DMS153 (cell line): Measurements from ENCODE around the gene SLC25A43.
A peak's percentile ranks its signal among the peaks of the same experiment; 100 is the strongest.
"Not testable (repeated sequence)": the region's sequence is repeated elsewhere in the genome, so short reads cannot be mapped to it uniquely, and the experiment has no call there.

Experiments used
- DNase-seq: peaks from one replicate; lab custom pipeline; 2025; lab: John Stamatoyannopoulos, UW

SLC25A43 gene

GRCh38 chrX:119410027-119410819 lies 11.1 kb downstream of the SLC25A43 start:
- no peak for DNase-seq

GRCh38 chrX:119410854-119411253 lies 11.7 kb downstream of the SLC25A43 start:
- no peak for DNase-seq

GRCh38 chrX:119411959-119412358 lies 12.8 kb downstream of the SLC25A43 start:
- no peak for DNase-seq

- DNase-seq = no peak
Observed at GRCh38 chrX:119417376-119417775, 18.2 kb downstream of the SLC25A43 start.

- peak; percentile 6 for DNase-seq
Observed at GRCh38 chrX:119417842-119418241, 18.7 kb downstream of the SLC25A43 start.

- DNase-seq = no peak
Observed at GRCh38 chrX:119419146-119419545, 20.0 kb downstream of the SLC25A43 start.

- DNase-seq = no peak
Observed at GRCh38 chrX:119419898-119420297, 20.8 kb downstream of the SLC25A43 start.

GRCh38 chrX:119421016-119421705 lies 22.0 kb downstream of the SLC25A43 start:
- no peak for DNase-seq

- no peak for DNase-seq
Observed at GRCh38 chrX:119423631-119424030, 24.5 kb downstream of the SLC25A43 start.

- peak; percentile 23 for DNase-seq
Observed at GRCh38 chrX:119424999-119425398, 25.9 kb downstream of the SLC25A43 start.

GRCh38 chrX:119427024-119427794 lies 28.1 kb downstream of the SLC25A43 start:
- no peak for DNase-seq

- DNase-seq = no peak
Observed at GRCh38 chrX:119427795-119428185, 28.7 kb downstream of the SLC25A43 start.

- no peak for DNase-seq
Observed at GRCh38 chrX:119429471-119429870, 30.3 kb downstream of the SLC25A43 start.

- not testable (repeated sequence) for DNase-seq
Observed at GRCh38 chrX:119441295-119441694, 42.2 kb downstream of the SLC25A43 start.

GRCh38 chrX:119442286-119442685 lies 43.1 kb downstream of the SLC25A43 start:
- DNase-seq = no peak

- DNase-seq = no peak
Observed at GRCh38 chrX:119453202-119453601, 54.1 kb downstream of the SLC25A43 start.

GRCh38 chrX:119455264-119455663 lies 56.1 kb downstream of the SLC25A43 start:
- no peak for DNase-seq

GRCh38 chrX:119459181-119459580 lies 60.0 kb downstream of the SLC25A43 start:
- DNase-seq = no peak

GRCh38 chrX:119465555-119465954 lies 66.4 kb downstream of the SLC25A43 start:
- DNase-seq = no peak

GRCh38 chrX:119466970-119467369 lies 67.8 kb downstream of the SLC25A43 start:
- DNase-seq = no peak

- DNase-seq = no peak
Observed at GRCh38 chrX:119467433-119467832, 68.3 kb downstream of the SLC25A43 start.

- DNase-seq = peak; percentile 75
Observed at GRCh38 chrX:119467842-119468550, 68.9 kb downstream of the SLC25A43 start, which contains the start of gene SLC25A5. SLC25A5 (plus strand) TSS chrX:119468444; CDS start chrX:119468516, 72 bp downstream.
